GM12875 (cell line): ENCODE results near the gene SEL1L2.

Source experiments
- H3K4me3 ChIP-seq: one replicate; pipeline ENCODE4 v1.5.1; 2011; ENCODE audit warnings: low read depth, low read length, control low read depth
- CTCF ChIP-seq: IDR thresholded peaks from 2 replicates; pipeline ENCODE4 v1.5.1; 2011; ENCODE audit warnings: low read depth, mild to moderate bottlenecking, control low read depth, inconsistent platforms, low read length, moderate library complexity, borderline replicate concordance; ENCODE audit not compliant: insufficient read depth

Gene SEL1L2

GRCh38 chr20:13851279-13851678, 139.1 kb downstream of the SEL1L2 start:
- H3K4me3 ChIP-seq = no peak overlapping the region
- TF ChIP-seq CTCF = no peak

GRCh38 chr20:13844296-13844695, 146.1 kb downstream of the SEL1L2 start:
- TF ChIP-seq CTCF = no peak
- no peak overlapping the region for H3K4me3 ChIP-seq

GRCh38 chr20:13841206-13841605, 149.2 kb downstream of the SEL1L2 start:
- no peak for TF ChIP-seq CTCF
- no peak overlapping the region for H3K4me3 ChIP-seq

GRCh38 chr20:13840093-13840465, 150.3 kb downstream of the SEL1L2 start:
- TF ChIP-seq CTCF = no peak
- H3K4me3 ChIP-seq = no peak overlapping the region

GRCh38 chr20:13839421-13840092, 150.9 kb downstream of the SEL1L2 start:
- H3K4me3 ChIP-seq = no peak overlapping the region
- TF ChIP-seq CTCF = no peak

GRCh38 chr20:13838664-13839063, 151.8 kb downstream of the SEL1L2 start:
- TF ChIP-seq CTCF = no peak
- no peak overlapping the region for H3K4me3 ChIP-seq

- TF ChIP-seq CTCF = no peak
- H3K4me3 ChIP-seq = no peak overlapping the region
Measured at GRCh38 chr20:13831476-13831875, 158.9 kb downstream of the SEL1L2 start.
